GM12864 (cell line): ENCODE measurements around the gene POC1A.

Experiments used
- DNase-seq: peaks from one replicate; pipeline ENCODE4 v3.0.0-alpha.2; 2011; ENCODE audit warnings: low read depth
- H3K4me3 ChIP-seq: 2 replicates; pipeline ENCODE4 v1.5.1; 2011; ENCODE audit warnings: mild to moderate bottlenecking, low read depth, low read length, control low read depth
- CTCF ChIP-seq: IDR thresholded peaks from 2 replicates; pipeline ENCODE4 v1.5.1; 2011; ENCODE audit warnings: low read depth, mild to moderate bottlenecking, moderate library complexity, low read length, control low read depth, inconsistent platforms; ENCODE audit errors: missing control alignments

POC1A gene

DNA sequence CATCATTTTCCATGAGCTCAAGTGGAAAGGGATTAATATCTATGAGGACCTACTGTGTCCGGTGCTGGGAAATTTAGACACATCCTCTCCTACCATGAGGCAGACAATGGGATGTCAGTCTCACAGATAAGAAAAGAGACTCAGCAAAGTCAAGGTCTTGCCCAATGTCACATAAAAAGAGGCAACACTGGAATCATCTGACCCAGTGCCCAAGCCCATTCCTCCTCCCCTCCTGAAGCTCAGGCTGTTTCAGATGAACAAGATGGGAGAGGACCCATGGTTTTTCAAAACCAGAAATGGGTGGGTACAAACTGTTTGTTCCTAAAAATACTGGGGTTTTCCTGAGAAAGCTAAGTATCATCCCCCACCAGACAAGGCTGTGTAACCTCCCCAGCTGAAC lies 22.2 kb downstream of the POC1A start:
- DNase-seq = no peak
- no peak overlapping the region for H3K4me3 ChIP-seq
- no peak for TF ChIP-seq CTCF

DNA sequence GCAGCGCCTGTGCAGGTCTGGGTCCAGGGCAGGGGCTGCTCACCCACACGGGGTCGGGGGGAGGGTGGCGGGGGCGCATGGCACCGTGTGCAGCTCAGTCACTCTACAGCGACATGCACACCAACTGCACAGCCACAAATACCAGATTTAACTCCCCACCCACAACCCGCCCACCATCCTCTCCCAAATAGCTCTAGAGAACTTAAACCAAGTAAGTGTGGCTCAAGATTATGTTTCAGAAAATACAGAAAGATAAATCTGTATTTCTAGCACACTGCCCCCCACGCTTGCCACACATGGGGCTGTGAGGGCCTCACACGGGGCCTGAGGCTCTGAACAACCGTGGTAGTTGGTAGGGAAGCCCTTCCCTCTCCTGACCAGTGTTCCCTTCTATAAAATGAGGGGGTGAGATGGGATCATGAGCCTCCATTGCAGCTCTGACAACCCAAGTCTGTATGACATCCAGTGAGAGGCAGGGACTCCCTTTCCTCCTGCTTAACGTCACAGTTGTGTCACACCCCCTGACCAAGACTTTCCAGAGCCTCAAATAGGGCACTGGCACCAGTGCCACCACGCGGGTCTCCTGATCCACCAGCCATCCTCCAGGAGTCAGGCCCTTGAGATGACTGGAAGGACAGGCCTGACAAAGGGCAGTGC lies 23.1 kb downstream of the POC1A start:
- no peak for DNase-seq
- no peak for TF ChIP-seq CTCF
- H3K4me3 ChIP-seq = no peak overlapping the region

GRCh38 chr3:52128118-52128683 lies 26.0 kb downstream of the POC1A start:
- H3K4me3 ChIP-seq = no peak overlapping the region
- no peak for DNase-seq
- no peak for TF ChIP-seq CTCF

- DNase-seq = no peak
- H3K4me3 ChIP-seq = no peak overlapping the region
- no peak for TF ChIP-seq CTCF
Observed at GRCh38 chr3:52126500-52126899, 27.7 kb downstream of the POC1A start.

GRCh38 chr3:52126036-52126435 lies 28.2 kb downstream of the POC1A start:
- H3K4me3 ChIP-seq = no peak overlapping the region
- no peak for DNase-seq
- no peak for TF ChIP-seq CTCF

DNA sequence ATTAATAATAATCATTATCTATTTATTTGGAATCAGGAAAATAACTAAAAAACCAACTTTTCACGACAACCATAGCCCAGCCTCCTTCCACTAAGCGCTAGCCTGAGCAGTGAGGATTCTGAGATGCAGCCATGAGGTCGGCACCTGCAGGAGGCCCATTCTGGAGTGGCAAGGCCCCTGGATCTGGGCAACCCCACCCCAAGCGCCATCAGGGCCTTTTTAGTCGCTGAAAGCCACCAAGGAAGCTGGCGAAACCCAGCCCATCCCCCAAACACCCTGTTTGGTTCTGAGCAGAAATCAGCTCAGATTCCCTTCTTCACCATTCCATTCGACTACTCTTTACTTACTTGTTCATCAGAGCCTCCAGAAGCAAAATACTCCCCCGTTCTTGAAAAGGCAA lies 29.5 kb downstream of the POC1A start:
- no peak for TF ChIP-seq CTCF
- H3K4me3 ChIP-seq = no peak overlapping the region
- DNase-seq = no peak

DNA sequence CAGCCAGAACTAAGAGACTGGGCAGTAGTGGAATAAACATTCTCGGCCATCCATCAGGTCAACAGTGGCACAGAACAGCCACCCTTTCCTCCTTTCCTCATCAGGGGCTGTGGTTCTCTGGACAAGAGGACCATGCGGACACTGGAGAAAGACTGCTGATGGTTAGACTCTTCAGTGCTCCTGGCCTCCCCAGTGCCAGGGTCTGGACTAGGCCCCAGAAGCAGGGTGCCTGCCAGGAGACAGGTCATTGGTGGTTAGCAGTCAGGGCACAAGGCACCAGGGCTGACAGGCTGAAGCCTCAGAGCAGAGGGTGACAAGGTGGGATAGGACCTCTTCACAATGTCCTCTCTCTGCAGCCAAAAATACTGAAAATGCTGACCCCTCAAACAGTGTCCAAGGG lies 30.1 kb downstream of the POC1A start:
- DNase-seq = no peak
- no peak for TF ChIP-seq CTCF
- no peak overlapping the region for H3K4me3 ChIP-seq
